ENCODE results near the gene IQCB1.
A peak's percentile ranks its signal among the peaks of the same experiment; 100 is the strongest.

The IQCB1 gene

GRCh38 chr3:121730940-121731687 is 103.7 kb downstream of the IQCB1 start:
- Histone ChIP-seq H3K27me3 (ENCODE audit: insufficient read depth, poor library complexity, severe bottlenecking) (no peaks in the 10 kb centered on the region), H3K36me3 (ENCODE audit: low read depth) (peaks cover 40% of the 10 kb centered on the region), H3K4me1 (ENCODE audit: insufficient read depth, poor library complexity, severe bottlenecking) (peaks cover 27% of the 10 kb centered on the region), H3K27ac (ENCODE audit: poor library complexity, severe bottlenecking) (peak overlapping the region; percentile 2), H3K9me3 (ENCODE audit: severe bottlenecking) (no peaks in the 10 kb centered on the region), H3K4me3 (ENCODE audit: severe bottlenecking) (no peak overlapping the region)
- TF ChIP-seq CTCF (IDR thresholded peaks at IDR 0.05; ENCODE audit: poor library complexity, severe bottlenecking): no peak
- ATAC-seq (ENCODE audit: low read depth) (peak; percentile 77), DNase-seq (ENCODE audit: low spot score) (no peak)

DNA sequence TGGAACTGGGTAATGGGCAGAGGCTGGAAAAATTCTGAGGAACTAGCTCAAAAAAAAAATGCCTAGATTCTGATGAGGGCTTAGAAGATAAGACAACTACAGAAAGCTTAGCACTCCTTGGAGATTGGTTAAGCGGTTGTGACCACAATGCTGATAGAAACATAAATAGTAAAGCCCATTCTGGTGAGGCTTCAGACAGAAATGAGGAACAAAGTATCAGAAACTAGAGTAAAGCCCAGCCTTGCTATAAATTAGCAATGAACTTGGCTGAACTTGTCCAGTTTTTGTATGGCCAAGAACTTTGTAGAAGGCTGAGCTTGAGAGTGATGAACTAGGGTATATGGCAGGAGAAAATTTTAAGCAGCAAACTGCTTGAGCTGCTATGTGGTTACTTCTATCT is 110.7 kb downstream of the IQCB1 start:
- no peak overlapping the region for H3K4me3 ChIP-seq (ENCODE audit: severe bottlenecking)
- no peaks in the 10 kb centered on the region for H3K27me3 ChIP-seq (ENCODE audit: insufficient read depth, poor library complexity, severe bottlenecking)
- no peaks in the 10 kb centered on the region for H3K9me3 ChIP-seq (ENCODE audit: severe bottlenecking)
- H3K27ac ChIP-seq (ENCODE audit: poor library complexity, severe bottlenecking): no peak overlapping the region
- no peak for DNase-seq (ENCODE audit: low spot score)
- H3K36me3 ChIP-seq (ENCODE audit: low read depth): peaks cover 89% of the 10 kb centered on the region
- no peak for TF ChIP-seq CTCF (IDR thresholded peaks at IDR 0.05; ENCODE audit: poor library complexity, severe bottlenecking)
- ATAC-seq (ENCODE audit: low read depth): no peak
- H3K4me1 ChIP-seq (ENCODE audit: insufficient read depth, poor library complexity, severe bottlenecking): no peaks in the 10 kb centered on the region

DNA sequence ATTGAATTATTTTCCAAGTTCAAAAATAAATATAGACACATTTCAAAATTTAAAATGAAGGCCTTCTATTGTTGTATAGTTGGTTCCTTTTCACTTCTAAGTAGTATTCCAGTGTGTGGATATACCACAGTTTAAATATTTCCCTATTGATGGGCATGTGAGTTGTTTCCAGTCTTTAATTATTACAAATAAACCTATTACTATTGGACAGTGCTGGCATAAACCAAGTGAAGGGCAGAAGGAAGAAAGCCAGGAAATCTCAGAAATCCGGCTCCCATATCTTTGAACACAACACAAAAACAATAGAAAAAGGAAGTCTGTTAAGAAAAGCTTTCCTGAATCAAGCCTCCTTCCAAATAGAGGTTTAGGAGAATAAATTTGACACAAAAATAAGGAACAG is 111.4 kb downstream of the IQCB1 start:
- Histone ChIP-seq H3K9me3 (ENCODE audit: severe bottlenecking) (no peaks in the 10 kb centered on the region), H3K4me3 (ENCODE audit: severe bottlenecking) (no peak overlapping the region), H3K27me3 (ENCODE audit: insufficient read depth, poor library complexity, severe bottlenecking) (no peaks in the 10 kb centered on the region), H3K4me1 (ENCODE audit: insufficient read depth, poor library complexity, severe bottlenecking) (no peaks in the 10 kb centered on the region), H3K27ac (ENCODE audit: poor library complexity, severe bottlenecking) (no peak overlapping the region), H3K36me3 (ENCODE audit: low read depth) (peaks cover 89% of the 10 kb centered on the region)
- ATAC-seq (ENCODE audit: low read depth) (no peak), DNase-seq (ENCODE audit: low spot score) (no peak)
- TF ChIP-seq CTCF (IDR thresholded peaks at IDR 0.05; ENCODE audit: poor library complexity, severe bottlenecking): no peak

GRCh38 chr3:121722411-121722810 is 112.4 kb downstream of the IQCB1 start:
- H3K9me3 ChIP-seq (ENCODE audit: severe bottlenecking): no peaks in the 10 kb centered on the region
- ATAC-seq (ENCODE audit: low read depth): no peak
- H3K4me1 ChIP-seq (ENCODE audit: insufficient read depth, poor library complexity, severe bottlenecking): no peaks in the 10 kb centered on the region
- no peak for DNase-seq (ENCODE audit: low spot score)
- no peak for TF ChIP-seq CTCF (IDR thresholded peaks at IDR 0.05; ENCODE audit: poor library complexity, severe bottlenecking)
- H3K36me3 ChIP-seq (ENCODE audit: low read depth): peaks cover 89% of the 10 kb centered on the region
- H3K27ac ChIP-seq (ENCODE audit: poor library complexity, severe bottlenecking): no peak overlapping the region
- H3K4me3 ChIP-seq (ENCODE audit: severe bottlenecking): no peak overlapping the region
- H3K27me3 ChIP-seq (ENCODE audit: insufficient read depth, poor library complexity, severe bottlenecking): no peaks in the 10 kb centered on the region

- no peaks in the 10 kb centered on the region for H3K4me1 ChIP-seq (ENCODE audit: insufficient read depth, poor library complexity, severe bottlenecking)
- H3K36me3 ChIP-seq (ENCODE audit: low read depth): peaks cover 93% of the 10 kb centered on the region
- no peaks in the 10 kb centered on the region for H3K27me3 ChIP-seq (ENCODE audit: insufficient read depth, poor library complexity, severe bottlenecking)
- ATAC-seq (ENCODE audit: low read depth) (no peak), DNase-seq (ENCODE audit: low spot score) (no peak)
- TF ChIP-seq CTCF (IDR thresholded peaks at IDR 0.05; ENCODE audit: poor library complexity, severe bottlenecking): no peak
- no peaks in the 10 kb centered on the region for H3K9me3 ChIP-seq (ENCODE audit: severe bottlenecking)
- H3K27ac ChIP-seq (ENCODE audit: poor library complexity, severe bottlenecking): no peak overlapping the region
- H3K4me3 ChIP-seq (ENCODE audit: severe bottlenecking): no peak overlapping the region
Measured at GRCh38 chr3:121720163-121720562, 114.7 kb downstream of the IQCB1 start.
